ENCODE measurements around the gene MAST4.

Gene MAST4

DNA sequence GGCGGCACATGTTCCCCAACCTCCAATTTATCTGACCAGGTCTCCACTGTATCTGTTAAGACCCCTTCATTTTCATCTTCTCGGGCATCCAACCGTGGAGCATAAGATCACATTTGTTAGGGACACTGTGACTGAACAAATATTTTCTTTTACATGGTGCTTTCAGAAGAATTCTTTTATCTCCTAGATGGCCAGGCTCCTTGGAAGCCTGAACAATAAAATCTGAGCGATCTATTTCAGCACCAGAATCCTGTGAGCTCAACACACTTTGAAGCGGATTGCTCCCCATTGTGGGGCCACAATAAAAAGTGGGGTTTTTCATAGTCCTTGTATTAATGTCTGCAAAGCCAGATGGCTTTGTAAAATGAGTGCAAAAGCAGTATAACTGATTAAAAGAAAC, 326.7 kb downstream of the MAST4 start:
- Histone ChIP-seq H3K23ac (ENCODE audit: low read length in 2 of 2) (no peak overlapping the region), H2BK5ac (ENCODE audit: low read depth, low read length, poor library complexity, severe bottlenecking) (no peak overlapping the region), H3K9me3 (ENCODE audit: control insufficient read depth, low read length) (no peaks in the 10 kb centered on the region), H3K9ac (ENCODE audit: low read length) (no peak overlapping the region), H3K27me3 (ENCODE audit: control insufficient read depth in 1 of 2, insufficient read depth in 1 of 2, low read length in 2 of 2) (no peaks in the 10 kb centered on the region), H3K27ac (ENCODE audit: low read length, poor library complexity, severe bottlenecking) (no peak overlapping the region), H3K79me1 (replicated peaks; ENCODE audit: low read length, poor library complexity, severe bottlenecking) (no peaks in the 10 kb centered on the region), H2BK15ac (ENCODE audit: low read depth, poor library complexity, severe bottlenecking) (no peak overlapping the region), H3K14ac (ENCODE audit: low read length in 2 of 2) (no peak overlapping the region), H3K4ac (ENCODE audit: low read depth in 1 of 2, low read length in 2 of 2) (no peak overlapping the region), H2AFZ (ENCODE audit: low read depth, low read length) (no peak overlapping the region), H2AK5ac (ENCODE audit: low read length, severe bottlenecking) (no peak overlapping the region), H3K18ac (ENCODE audit: low read depth in 1 of 2, low read length in 2 of 2) (no peak overlapping the region), H2BK120ac (ENCODE audit: low read depth, low read length) (no peak overlapping the region), H4K91ac (ENCODE audit: low read length) (no peak overlapping the region), H2BK12ac (ENCODE audit: low read length in 2 of 2) (no peak overlapping the region), H4K8ac (ENCODE audit: low read length) (no peak overlapping the region), H3K4me3 (ENCODE audit: insufficient read depth in 1 of 2, low read depth in 1 of 2, low read length in 2 of 2) (no peak overlapping the region), H3K36me3 (ENCODE audit: control insufficient read depth in 1 of 2, insufficient read depth in 2 of 2, low read depth in 1 of 2, low read length in 2 of 2) (no peaks in the 10 kb centered on the region), H3K4me2 (ENCODE audit: low read length, poor library complexity, severe bottlenecking) (no peak overlapping the region), H3K4me1 (ENCODE audit: control insufficient read depth, insufficient read depth, low read depth, low read length) (no peaks in the 10 kb centered on the region)
- DNase-seq, result no peak
- 95% methylated on average over 3 of the region's 5 CpGs for WGBS

DNA sequence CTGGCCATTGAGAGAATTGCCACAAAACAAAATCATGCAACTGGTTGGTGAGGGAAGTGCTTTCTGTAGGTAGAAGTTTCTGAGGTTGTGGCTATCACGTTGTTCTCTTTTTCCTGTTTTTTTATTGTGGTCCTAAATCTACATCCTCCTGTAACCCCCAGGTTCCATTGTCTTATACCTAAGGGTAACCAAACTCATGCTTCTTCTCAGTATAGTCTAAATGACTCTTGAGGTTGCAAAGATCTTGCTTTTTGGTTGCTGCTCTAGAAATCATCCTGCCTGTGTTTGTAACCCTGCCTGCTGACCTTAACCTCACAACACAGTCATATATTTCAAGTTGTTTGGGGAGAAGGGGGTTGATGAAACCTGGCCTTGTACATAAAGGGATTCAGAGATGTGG, 327.3 kb downstream of the MAST4 start:
- Histone ChIP-seq H4K91ac (ENCODE audit: low read length) (no peak overlapping the region), H3K4me3 (ENCODE audit: insufficient read depth in 1 of 2, low read depth in 1 of 2, low read length in 2 of 2) (no peak overlapping the region), H3K4ac (ENCODE audit: low read depth in 1 of 2, low read length in 2 of 2) (no peak overlapping the region), H2AFZ (ENCODE audit: low read depth, low read length) (no peak overlapping the region), H2BK12ac (ENCODE audit: low read length in 2 of 2) (no peak overlapping the region), H3K14ac (ENCODE audit: low read length in 2 of 2) (no peak overlapping the region), H3K4me2 (ENCODE audit: low read length, poor library complexity, severe bottlenecking) (no peak overlapping the region), H3K9me3 (ENCODE audit: control insufficient read depth, low read length) (no peaks in the 10 kb centered on the region), H3K23ac (ENCODE audit: low read length in 2 of 2) (no peak overlapping the region), H3K9ac (ENCODE audit: low read length) (no peak overlapping the region), H2BK120ac (ENCODE audit: low read depth, low read length) (no peak overlapping the region), H4K8ac (ENCODE audit: low read length) (no peak overlapping the region), H3K79me1 (replicated peaks; ENCODE audit: low read length, poor library complexity, severe bottlenecking) (no peaks in the 10 kb centered on the region), H2AK5ac (ENCODE audit: low read length, severe bottlenecking) (no peak overlapping the region), H3K4me1 (ENCODE audit: control insufficient read depth, insufficient read depth, low read depth, low read length) (no peaks in the 10 kb centered on the region), H3K36me3 (ENCODE audit: control insufficient read depth in 1 of 2, insufficient read depth in 2 of 2, low read depth in 1 of 2, low read length in 2 of 2) (no peaks in the 10 kb centered on the region), H3K27ac (ENCODE audit: low read length, poor library complexity, severe bottlenecking) (no peak overlapping the region), H3K27me3 (ENCODE audit: control insufficient read depth in 1 of 2, insufficient read depth in 1 of 2, low read length in 2 of 2) (no peaks in the 10 kb centered on the region), H2BK5ac (ENCODE audit: low read depth, low read length, poor library complexity, severe bottlenecking) (no peak overlapping the region), H2BK15ac (ENCODE audit: low read depth, poor library complexity, severe bottlenecking) (no peak overlapping the region), H3K18ac (ENCODE audit: low read depth in 1 of 2, low read length in 2 of 2) (no peak overlapping the region)
- WGBS, result no CpG with 5 or more reads among the region's 1 CpG
- no peak for DNase-seq

DNA sequence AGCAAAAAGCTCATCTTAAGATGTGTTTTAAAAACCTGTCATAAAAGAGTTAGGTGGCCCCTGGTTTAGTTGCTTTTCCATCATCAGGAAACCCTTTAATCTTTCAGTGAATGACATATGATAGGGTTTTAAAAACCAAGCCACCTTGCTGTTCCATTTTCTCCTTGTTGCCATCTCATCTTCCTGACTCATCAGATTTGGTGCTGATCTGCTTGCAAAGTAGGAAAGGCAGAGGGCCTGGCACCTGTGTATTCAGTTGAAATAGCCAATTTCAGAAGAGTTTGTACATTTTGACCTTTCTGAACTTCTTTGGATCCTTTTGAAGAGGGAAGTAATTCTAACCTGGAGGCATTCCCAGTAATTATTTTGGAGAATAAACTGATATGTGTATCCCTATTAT, 327.7 kb downstream of the MAST4 start:
- Histone ChIP-seq H3K9ac (ENCODE audit: low read length) (no peak overlapping the region), H3K14ac (ENCODE audit: low read length in 2 of 2) (no peak overlapping the region), H2BK15ac (ENCODE audit: low read depth, poor library complexity, severe bottlenecking) (no peak overlapping the region), H3K4ac (ENCODE audit: low read depth in 1 of 2, low read length in 2 of 2) (no peak overlapping the region), H3K18ac (ENCODE audit: low read depth in 1 of 2, low read length in 2 of 2) (no peak overlapping the region), H2AK5ac (ENCODE audit: low read length, severe bottlenecking) (no peak overlapping the region), H4K8ac (ENCODE audit: low read length) (no peak overlapping the region), H2BK5ac (ENCODE audit: low read depth, low read length, poor library complexity, severe bottlenecking) (no peak overlapping the region), H3K27me3 (ENCODE audit: control insufficient read depth in 1 of 2, insufficient read depth in 1 of 2, low read length in 2 of 2) (no peaks in the 10 kb centered on the region), H3K36me3 (ENCODE audit: control insufficient read depth in 1 of 2, insufficient read depth in 2 of 2, low read depth in 1 of 2, low read length in 2 of 2) (no peaks in the 10 kb centered on the region), H3K9me3 (ENCODE audit: control insufficient read depth, low read length) (no peaks in the 10 kb centered on the region), H3K27ac (ENCODE audit: low read length, poor library complexity, severe bottlenecking) (no peak overlapping the region), H2BK120ac (ENCODE audit: low read depth, low read length) (no peak overlapping the region), H3K23ac (ENCODE audit: low read length in 2 of 2) (no peak overlapping the region), H3K4me3 (ENCODE audit: insufficient read depth in 1 of 2, low read depth in 1 of 2, low read length in 2 of 2) (no peak overlapping the region), H4K91ac (ENCODE audit: low read length) (no peak overlapping the region), H3K79me1 (replicated peaks; ENCODE audit: low read length, poor library complexity, severe bottlenecking) (no peaks in the 10 kb centered on the region), H2BK12ac (ENCODE audit: low read length in 2 of 2) (no peak overlapping the region), H3K4me2 (ENCODE audit: low read length, poor library complexity, severe bottlenecking) (no peak overlapping the region), H2AFZ (ENCODE audit: low read depth, low read length) (no peak overlapping the region), H3K4me1 (ENCODE audit: control insufficient read depth, insufficient read depth, low read depth, low read length) (no peaks in the 10 kb centered on the region)
- DNase-seq, result no peak

DNA sequence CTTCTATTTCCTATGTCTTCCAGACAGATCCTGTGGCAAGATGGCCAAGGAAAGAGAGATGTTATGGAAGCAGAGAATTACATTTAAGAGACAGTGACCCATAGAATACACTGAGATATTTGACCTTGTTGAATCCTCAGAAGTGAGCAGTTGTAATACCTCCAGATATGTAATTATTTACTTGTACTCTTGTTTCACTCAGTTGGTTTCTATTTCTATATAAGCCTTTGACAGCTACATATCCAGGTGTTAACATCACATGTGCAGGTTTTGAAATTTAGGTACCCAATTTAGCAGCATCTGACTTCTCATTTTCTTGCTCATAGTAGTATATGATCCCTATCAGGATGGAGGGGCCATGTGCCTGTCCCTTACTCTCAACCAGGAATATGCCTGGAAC, 330.9 kb downstream of the MAST4 start:
- Histone ChIP-seq H3K4me3 (ENCODE audit: insufficient read depth in 1 of 2, low read depth in 1 of 2, low read length in 2 of 2) (no peak overlapping the region), H2BK15ac (ENCODE audit: low read depth, poor library complexity, severe bottlenecking) (no peak overlapping the region), H3K9me3 (ENCODE audit: control insufficient read depth, low read length) (no peaks in the 10 kb centered on the region), H4K8ac (ENCODE audit: low read length) (no peak overlapping the region), H3K27me3 (ENCODE audit: control insufficient read depth in 1 of 2, insufficient read depth in 1 of 2, low read length in 2 of 2) (no peaks in the 10 kb centered on the region), H3K14ac (ENCODE audit: low read length in 2 of 2) (no peak overlapping the region), H2AK5ac (ENCODE audit: low read length, severe bottlenecking) (no peak overlapping the region), H3K4ac (ENCODE audit: low read depth in 1 of 2, low read length in 2 of 2) (no peak overlapping the region), H3K4me1 (ENCODE audit: control insufficient read depth, insufficient read depth, low read depth, low read length) (no peaks in the 10 kb centered on the region), H2AFZ (ENCODE audit: low read depth, low read length) (no peak overlapping the region), H2BK12ac (ENCODE audit: low read length in 2 of 2) (no peak overlapping the region), H3K36me3 (ENCODE audit: control insufficient read depth in 1 of 2, insufficient read depth in 2 of 2, low read depth in 1 of 2, low read length in 2 of 2) (no peaks in the 10 kb centered on the region), H3K23ac (ENCODE audit: low read length in 2 of 2) (no peak overlapping the region), H3K79me1 (replicated peaks; ENCODE audit: low read length, poor library complexity, severe bottlenecking) (no peaks in the 10 kb centered on the region), H3K27ac (ENCODE audit: low read length, poor library complexity, severe bottlenecking) (no peak overlapping the region), H3K9ac (ENCODE audit: low read length) (no peak overlapping the region), H3K18ac (ENCODE audit: low read depth in 1 of 2, low read length in 2 of 2) (no peak overlapping the region), H3K4me2 (ENCODE audit: low read length, poor library complexity, severe bottlenecking) (no peak overlapping the region), H2BK5ac (ENCODE audit: low read depth, low read length, poor library complexity, severe bottlenecking) (no peak overlapping the region), H4K91ac (ENCODE audit: low read length) (no peak overlapping the region), H2BK120ac (ENCODE audit: low read depth, low read length) (no peak overlapping the region)
- no peak for DNase-seq
